HG03439 (cell line): Measurements from ENCODE around the gene PDP2.

Experiments
- ATAC-seq: cut with Tn5 transposase; IDR thresholded peaks from one replicate; pipeline ENCODE4 v1.9.1; 2021; ENCODE audit warnings: mild to moderate bottlenecking, moderate library complexity; ENCODE audit not compliant: unreplicated experiment

The PDP2 gene, protein sequence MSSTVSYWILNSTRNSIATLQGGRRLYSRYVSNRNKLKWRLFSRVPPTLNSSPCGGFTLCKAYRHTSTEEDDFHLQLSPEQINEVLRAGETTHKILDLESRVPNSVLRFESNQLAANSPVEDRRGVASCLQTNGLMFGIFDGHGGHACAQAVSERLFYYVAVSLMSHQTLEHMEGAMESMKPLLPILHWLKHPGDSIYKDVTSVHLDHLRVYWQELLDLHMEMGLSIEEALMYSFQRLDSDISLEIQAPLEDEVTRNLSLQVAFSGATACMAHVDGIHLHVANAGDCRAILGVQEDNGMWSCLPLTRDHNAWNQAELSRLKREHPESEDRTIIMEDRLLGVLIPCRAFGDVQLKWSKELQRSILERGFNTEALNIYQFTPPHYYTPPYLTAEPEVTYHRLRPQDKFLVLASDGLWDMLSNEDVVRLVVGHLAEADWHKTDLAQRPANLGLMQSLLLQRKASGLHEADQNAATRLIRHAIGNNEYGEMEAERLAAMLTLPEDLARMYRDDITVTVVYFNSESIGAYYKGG

DNA sequence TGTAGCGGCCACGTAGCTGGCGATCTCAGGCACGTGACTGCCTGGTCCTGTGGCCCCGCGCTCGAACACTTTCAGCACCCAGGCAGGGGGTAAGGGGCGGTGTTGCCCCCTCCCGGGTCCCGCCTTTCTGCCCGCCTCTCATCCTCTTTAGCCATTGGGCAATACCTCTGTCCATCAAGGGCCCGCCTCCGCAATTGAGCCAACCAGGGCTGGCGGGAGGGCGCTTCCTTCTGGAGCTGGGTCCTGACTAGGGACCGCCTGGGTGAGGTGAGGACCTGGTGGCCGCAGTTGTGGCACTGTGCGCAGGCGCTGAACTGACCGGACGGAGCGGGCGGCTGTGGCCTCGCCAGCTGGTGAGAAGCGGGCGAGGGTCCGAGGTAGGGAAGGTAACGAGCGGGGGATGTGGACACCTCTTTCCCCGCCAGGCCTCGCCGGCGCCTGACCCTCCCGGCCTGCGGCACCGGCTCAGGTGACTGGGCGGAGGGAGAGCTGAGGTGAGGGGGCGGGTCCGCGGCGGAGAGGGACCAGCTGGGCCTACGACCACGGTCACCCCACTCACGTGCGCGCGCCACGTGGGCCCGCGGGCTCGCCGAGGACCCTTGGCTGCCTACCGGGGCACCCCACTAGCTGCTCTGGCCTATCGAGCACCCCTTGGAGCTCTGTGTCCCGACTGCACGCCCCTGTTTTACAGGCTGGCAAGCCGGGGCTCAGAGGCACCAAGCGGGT lies at the start of gene PDP2:
Gene PDP2, plus strand, starts transcription at position 228 of the 726 bp plus-strand sequence. CDS start 3,770 bp downstream, outside the sequence.
- peak; percentile 93 for ATAC-seq

DNA sequence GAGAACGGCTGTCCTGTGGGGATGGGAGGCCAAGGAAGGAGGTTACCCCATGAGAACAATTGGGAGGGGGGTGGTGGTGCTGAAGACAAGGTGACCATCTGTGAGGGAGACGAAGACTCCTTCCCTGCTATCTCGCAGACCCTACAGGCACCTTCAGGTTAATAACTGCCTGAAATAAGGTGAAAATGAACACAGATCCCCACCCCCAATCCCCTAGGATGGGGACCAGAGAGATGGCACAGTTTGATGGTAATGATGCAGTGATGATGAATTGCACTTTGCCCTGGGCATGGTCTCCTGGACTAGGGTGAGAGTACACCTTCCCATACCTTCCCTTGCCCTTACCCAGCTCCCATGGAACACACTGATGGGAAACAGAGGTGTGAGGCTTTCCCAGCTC lies 48.1 kb upstream of the PDP2 start:
- no peak for ATAC-seq

DNA sequence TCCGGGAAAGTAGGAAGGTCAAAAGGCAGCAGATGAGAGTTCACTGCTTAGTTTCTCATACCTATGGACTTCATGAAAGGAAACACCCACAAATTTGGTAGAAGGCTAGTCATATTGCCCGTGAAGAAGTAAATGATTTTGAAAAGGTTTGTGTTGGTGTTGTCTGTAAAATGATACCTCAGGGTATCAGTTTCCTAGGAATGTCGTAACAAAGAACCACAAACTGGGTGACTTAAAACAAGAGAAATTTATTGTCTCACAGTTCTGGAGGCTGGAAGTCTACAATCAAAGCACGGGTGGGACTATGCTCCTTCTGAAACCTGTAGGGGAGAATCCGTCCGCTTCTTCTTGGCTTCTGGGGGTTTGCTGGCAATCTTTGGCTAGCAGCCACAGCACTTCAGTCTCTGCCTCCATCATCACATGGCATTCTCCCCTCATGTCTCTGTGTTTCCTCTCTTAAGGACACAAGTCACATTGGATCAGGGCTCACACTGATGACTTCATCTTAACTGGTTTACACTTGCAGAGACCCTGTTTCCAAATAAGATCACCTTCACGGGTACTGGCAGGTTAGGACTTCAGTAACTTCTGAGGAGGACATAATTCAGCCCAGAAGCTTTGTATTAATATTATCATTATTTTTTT lies 47.5 kb upstream of the PDP2 start:
- no peak for ATAC-seq

DNA sequence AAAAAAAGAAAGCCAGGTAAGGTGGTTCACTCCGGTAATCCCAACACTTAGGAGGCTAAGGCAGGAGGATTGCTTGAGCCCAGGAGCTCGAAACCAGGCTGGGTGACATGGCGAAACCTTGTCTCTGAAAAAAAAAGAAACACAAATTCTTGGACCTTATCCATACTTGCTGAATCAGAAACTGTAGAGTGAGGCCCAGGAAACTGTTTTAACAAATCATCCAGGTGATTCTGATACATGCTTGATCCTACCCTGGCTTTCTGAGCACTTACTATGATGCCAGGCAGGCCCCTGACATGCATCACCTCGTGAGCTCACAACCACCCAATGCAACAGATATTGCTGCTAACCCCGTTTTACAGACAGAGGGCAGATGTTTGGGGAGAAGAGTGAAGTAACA lies 45.6 kb upstream of the PDP2 start:
- ATAC-seq, result no peak

DNA sequence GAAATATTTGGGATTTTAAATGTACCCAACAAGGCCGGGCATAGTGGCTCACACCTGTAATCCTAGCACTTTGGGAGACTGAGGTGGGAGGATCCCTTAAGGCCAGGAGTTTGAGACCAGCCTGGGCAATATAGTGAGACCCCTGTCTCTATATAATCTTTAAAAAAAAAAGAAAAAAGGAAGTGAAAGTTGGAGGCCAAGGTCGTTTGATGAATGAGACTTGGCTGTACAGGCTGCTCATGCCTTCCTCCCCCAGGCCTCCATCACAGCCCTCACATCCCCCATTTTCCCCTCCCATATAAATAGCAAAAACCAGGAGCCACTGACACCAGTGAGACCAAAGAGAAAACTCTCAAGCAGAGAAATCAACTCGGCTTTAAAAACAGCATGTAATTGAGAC lies 39.4 kb upstream of the PDP2 start:
- no peak for ATAC-seq

DNA sequence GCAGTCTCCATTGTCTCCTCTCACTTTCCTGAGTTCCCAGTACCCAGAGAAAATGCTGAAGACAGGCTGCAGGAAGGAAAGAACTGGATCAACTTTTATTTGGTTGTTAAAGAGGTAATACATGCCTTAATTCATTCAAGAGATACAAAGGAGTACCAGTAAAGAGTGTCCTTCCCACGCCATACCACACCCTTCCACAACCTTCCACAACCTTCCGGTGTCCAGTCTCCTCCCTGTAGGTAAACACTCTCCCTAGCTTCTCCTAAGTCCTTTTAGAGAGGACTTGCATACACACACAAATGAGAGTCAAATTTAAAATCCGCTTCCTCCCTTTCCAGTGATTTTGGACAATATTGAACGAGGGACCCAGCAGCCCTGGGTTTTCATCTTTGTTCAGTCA lies 38.9 kb upstream of the PDP2 start:
- no peak for ATAC-seq

DNA sequence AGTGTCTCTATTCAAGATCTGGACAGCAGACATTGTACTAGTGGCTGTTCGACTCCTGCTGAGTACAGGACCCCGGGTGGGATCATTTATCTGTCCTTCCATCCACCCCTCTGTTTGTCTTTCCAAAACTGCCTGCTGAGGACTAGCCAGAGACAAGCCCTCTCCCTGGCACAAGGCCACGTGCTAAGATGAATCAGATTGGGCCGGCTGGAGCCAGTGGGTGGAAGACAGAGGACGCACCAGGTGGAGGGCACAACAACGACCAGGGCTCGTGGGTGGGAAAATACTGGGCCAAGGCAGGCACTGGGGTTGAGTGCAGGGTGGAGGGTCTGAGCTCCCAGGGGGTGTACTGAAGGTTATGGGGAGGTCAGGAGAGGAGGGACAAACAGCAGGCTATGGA lies 37.5 kb upstream of the PDP2 start:
- no peak for ATAC-seq

DNA sequence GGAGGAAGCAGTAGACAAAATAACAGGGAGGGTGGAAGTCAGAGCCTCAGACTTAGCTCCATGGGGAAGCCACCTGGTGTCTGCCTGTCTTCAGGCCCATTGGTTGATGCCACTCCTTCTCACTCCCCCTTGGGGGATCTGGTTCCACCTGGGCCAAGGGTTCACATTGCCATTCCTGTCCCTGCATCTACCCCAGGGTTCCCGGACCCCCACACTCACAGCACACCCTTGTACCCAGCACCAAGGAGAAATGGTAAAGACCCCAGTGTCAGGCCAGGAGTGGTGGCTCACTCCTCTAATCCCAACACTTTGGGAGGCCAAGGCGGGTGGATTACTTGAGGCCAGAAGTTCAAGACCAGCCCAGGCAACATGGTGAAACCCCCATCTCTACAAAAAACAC lies 37.1 kb upstream of the PDP2 start:
- no peak for ATAC-seq

DNA sequence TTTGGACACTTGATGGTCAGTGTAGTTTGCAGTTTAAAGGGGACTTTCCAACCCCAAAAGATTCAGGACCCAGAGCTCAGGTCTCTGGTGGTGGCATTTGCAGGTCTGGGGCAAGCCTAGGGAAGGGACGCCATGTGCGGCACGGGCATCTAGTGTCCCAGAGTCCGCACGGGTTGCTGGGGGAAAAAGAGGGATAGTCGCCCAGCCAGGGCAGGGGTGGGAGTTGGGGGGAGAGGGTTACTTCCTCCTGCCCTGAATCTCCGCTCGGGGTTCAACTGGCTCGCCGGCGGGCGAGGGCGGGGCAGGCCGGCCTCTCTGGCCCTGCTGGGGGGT lies 36.3 kb upstream of the PDP2 start:
- no peak for ATAC-seq

DNA sequence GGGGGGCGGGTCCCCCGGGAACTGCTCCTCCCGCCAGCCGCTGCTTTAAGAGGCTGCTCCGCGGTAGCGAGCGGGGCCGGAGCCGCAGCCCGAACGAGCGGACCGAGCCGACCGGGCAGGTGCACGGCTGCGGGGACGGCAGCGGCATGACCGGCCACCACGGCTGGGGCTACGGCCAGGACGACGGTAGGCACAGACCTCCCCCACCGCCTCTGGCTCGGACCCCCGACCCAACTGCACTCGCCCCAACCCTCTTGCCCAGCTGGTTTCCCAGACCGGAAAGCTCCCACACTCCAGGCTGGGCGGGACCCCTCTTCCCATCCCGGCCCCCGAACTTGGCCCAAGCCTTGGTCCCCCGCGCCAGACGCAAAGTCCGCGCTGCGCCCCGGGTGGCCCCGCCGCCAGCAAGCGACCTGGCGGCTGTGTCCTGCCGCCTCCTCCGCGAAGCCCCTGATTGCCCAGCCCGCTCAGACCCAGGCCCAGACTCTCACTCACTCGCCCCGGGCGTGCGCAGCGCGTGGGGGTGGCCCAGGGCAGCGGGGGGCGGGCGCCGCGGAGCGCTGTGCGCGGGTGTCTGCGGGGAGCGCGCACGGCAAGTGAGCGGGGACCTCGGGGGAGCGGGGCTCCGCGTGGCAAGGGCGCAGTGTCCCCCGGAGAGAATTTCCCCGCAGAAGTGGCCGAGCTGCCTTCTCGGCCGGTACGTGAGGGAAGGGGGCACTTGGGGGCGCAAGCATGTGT lies 35.8 kb upstream of the PDP2 start, which contains the start of gene CA7:
Gene CA7, plus strand, starts transcription at position 73 of the 738 bp plus-strand sequence. Its CDS starts 74 bp downstream, at position 147.
- ATAC-seq, result no peak

DNA sequence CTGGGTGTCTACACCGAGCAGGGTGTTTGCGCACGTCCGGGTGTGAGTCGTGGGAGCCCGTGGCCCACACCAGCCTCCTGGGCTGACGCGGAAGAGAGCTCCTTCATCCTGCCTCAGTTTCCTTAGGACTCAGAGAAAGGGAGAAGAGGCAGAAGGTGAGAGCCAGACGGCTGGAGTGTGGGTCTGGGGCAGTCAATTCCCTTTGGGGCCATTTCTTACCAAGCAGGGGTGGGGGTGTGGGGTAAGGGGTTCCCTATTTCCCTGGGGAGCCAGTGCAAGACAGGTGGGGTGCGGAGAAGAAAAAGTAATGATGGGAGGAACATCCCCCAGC lies 35.3 kb upstream of the PDP2 start:
- no peak for ATAC-seq

DNA sequence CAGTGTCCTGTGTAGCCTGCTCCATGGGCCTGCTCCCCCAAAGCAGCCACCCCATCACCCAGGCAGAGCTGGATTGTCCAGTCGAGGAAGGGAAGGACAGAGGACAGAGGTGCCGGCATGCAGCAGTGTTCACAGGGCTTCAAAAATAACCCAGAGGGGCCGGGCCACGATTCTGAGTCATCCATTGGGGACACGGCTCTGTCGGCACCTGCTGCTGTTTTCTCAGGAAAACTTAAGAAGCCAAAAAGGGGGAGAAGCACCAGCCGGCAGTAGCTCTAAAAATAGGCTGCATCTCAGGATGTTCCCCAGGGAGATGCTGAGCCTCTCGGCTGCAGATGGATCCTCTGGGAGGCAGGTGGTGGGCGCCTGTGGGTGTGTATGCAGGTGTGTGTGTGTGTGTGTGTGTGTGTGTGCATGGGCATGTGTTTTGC lies 34.5 kb upstream of the PDP2 start:
- no peak for ATAC-seq

DNA sequence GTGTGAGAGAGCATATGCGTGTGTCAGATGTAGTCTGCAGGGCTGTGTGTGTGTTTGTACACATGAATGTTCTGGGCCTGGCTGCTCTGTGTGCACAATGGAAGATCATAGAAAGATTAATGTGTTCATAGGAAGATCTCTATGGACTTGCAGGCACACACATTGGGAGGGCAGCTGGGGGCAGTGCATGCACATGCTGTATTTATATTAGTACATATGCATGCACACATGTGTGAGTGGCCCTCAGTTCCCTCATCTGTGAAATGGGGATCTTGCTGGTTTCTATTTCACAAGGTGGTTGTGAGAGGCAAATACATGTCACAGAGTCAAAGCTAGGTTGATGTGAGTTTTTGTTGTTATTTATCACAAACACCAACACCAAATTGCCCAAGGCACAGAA lies 34.0 kb upstream of the PDP2 start:
- ATAC-seq, result no peak

DNA sequence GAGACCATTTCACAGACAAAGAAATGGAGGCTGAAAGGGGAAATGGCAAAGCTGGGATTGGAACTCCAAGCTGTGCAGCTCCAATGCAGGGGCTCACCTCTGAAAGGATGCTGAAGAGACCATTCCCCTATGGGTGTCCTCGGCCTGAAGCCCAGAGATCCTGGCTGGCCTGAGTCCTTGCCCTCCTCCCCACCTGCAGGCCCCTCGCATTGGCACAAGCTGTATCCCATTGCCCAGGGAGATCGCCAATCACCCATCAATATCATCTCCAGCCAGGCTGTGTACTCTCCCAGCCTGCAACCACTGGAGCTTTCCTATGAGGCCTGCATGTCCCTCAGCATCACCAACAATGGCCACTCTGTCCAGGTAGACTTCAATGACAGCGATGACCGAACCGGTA lies 33.5 kb upstream of the PDP2 start:
- no peak for ATAC-seq

DNA sequence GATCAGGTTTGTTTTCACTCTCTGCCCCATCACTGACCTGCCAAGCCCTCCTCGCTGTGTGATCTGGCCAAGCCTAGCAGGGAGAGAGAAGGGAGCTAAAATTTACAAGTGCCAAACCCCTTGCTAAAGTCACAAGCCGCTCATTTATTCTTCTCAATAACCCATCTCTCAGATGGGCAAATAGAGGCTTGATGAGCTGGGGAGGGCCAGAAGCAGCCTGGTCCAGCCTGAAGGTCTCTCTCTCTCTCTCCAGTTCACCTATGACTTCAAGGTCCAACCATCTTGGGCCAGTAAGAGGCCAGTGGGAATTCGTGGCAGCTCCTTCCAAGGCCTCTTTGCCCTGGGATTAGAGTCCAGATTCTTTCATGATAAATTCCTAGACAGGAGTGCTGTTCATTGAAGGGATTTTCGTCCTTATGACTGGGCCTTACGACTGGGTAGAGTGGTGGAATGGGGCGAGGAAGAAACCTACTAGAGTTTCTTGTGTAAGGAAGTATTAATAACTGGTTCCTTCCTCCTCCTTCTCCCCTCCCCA lies 32.7 kb upstream of the PDP2 start:
- no peak for ATAC-seq

DNA sequence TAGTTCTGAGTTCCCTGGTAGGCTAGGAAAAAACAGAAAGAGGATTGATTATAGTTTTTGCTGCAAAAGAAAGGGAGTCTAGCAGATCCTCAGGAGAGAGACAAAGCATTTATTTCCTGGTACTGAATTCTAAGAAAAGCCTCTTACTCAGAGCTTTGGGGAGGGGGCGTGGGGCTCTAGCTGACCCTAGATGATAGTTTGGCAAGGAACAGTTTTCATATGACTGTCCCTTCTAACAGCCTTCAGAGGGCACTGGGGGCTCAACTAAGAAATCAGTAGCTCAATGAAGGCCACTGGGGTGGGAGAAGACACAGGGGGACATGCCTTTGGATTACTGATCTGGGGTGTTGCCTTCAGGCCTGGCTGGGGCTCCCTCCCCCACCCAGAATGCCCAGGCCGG lies 32.1 kb upstream of the PDP2 start:
- no peak for ATAC-seq

DNA sequence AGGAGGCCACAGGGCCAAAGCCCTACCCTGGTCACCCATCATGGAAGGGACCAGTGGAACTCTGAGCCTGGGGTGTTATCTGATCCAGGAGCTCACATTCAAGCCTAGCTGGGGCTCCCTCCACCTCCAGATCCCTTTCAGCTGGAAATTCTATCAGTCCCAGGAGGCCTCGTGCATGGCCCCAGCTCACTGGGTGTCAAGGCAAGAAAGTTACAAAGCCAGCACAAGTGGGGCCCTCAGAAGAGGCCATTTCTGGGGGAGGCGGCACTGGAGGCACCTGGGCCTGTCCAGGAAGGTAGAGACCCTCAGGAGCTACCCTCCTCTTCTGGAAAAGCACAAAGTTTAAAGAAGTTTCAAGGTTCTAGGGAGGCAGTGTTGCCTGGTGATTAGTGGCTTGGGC lies 31.3 kb upstream of the PDP2 start:
- ATAC-seq, result no peak

DNA sequence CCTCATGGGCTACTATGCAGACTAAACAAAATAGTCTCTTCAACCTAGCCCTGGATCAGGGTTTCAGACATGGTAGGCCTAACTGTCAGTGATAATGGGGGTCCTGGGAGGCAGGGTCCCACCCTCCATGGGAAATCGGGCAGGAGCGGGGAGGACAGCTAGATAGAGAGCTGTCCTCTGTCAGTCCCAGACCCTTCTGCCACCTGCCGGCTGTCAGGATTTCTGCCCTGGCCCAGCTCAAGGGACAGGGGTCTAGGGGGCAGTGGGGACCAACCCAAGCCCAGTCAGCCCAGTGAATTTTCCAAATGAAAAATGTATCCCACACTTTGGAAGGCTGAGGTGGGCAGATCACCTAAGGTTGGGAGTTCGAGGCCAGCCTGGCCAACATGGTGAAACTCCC lies 30.8 kb upstream of the PDP2 start:
- ATAC-seq, result no peak

DNA sequence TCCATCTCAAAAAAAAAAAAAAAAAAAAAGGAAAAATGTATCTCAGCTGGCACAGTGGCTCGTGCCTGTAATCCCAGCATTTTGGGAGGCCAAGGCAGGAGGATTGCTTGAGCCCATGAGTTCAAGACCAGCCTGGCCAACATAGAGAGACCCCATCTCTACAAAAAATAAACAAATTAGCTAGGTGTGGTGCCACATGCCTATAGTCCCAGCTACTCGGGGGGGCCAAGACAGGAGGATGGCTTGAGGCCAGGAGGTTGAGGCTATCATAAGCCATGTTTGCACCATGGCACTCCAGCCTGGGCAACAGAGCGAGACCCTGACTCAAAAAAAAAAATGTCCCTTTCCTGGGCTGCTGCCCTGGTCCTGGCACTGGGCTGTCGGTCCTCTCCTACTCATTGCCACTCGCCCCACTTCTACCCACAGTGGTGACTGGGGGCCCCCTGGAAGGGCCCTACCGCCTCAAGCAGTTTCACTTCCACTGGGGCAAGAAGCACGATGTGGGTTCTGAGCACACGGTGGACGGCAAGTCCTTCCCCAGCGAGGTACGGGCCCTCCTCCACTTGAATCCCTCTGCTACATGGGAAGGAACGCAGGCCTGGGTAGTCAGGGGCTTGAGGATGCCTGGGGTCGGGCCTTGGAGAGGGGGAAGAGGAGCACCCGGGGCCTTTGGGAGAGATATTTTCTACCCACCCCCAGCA lies 30.1 kb upstream of the PDP2 start:
- no peak for ATAC-seq
